Common myeloid progenitor, CD34-positive (primary cell): ENCODE data around the gene WNT7A.

Experiments
- CTCF ChIA-PET: fragments of 350-600 bp; sonication (Branson Sonifier 250); formaldehyde crosslinking; loops from one replicate; lab custom pipeline; 2021; ENCODE audit warnings: antibody characterized with exemption; lab: Charles Lee
- POLR2A ChIA-PET: fragments of 350-600 bp; sonication (Branson Sonifier 250); formaldehyde crosslinking; loops from one replicate; lab custom pipeline; 2021; ENCODE audit warnings: antibody characterized with exemption; lab: Charles Lee
- DNase-seq, 3 donors: peaks; one replicate each; pipeline versions ENCODE4 v3.0.0 to v3.0.0-alpha.2; 2013
- H3K27ac ChIP-seq, 2 experiments: 1 replicate in 1 of 2; 2 replicates in 1 of 2; pipeline ENCODE4 v1.7.0; 2013; ENCODE audit warnings: inconsistent platforms in 2 of 2, low read length in 2 of 2, mild to moderate bottlenecking in 2 of 2, low read depth in 1 of 2, moderate library complexity in 1 of 2; ENCODE audit not compliant: severe bottlenecking in 2 of 2, insufficient read depth in 1 of 2, poor library complexity in 1 of 2
- H3K27me3 ChIP-seq, 5 experiments: replicated peaks in 2 of 5; 1 replicate in 3 of 5; 2 replicates in 2 of 5; pipeline versions ENCODE4 v1.6.1 to v1.7.0; 2013; ENCODE audit warnings: low read length in 4 of 5, mild to moderate bottlenecking in 2 of 5, moderate library complexity in 2 of 5, inconsistent platforms in 1 of 5; ENCODE audit not compliant: insufficient read depth in 5 of 5, control insufficient read depth in 4 of 5
- H3K36me3 ChIP-seq, 4 experiments: 1 replicate in 2 of 4; 2 replicates in 2 of 4; pipeline versions ENCODE4 v1.6.1 to v1.7.0; 2013; ENCODE audit warnings: low read length in 3 of 4, control low read depth in 1 of 4, mild to moderate bottlenecking in 1 of 4; ENCODE audit not compliant: control insufficient read depth in 4 of 4, insufficient read depth in 4 of 4
- H3K4me1 ChIP-seq, 4 experiments: 1 replicate in 3 of 4; 2 replicates in 1 of 4; pipeline versions ENCODE4 v1.6.1 to v1.7.1; 2013; ENCODE audit warnings: low read length in 3 of 4, mild to moderate bottlenecking in 3 of 4, control low read depth in 1 of 4, inconsistent platforms in 1 of 4, moderate library complexity in 1 of 4; ENCODE audit not compliant: control insufficient read depth in 4 of 4, insufficient read depth in 4 of 4; ENCODE audit errors: control extremely low read depth in 1 of 4
- H3K4me3 ChIP-seq, 7 experiments: 1 replicate in 4 of 7; 2 replicates in 3 of 7; pipeline versions ENCODE4 v1.5.1 to v1.7.0; 2013; ENCODE audit warnings: mild to moderate bottlenecking in 7 of 7, low read length in 6 of 7, moderate library complexity in 6 of 7, inconsistent platforms in 2 of 7, low read depth in 2 of 7, control low read depth in 1 of 7; ENCODE audit not compliant: insufficient read depth in 4 of 7, control insufficient read depth in 1 of 7; ENCODE audit errors: extremely low read depth in 1 of 7
- H3K9me3 ChIP-seq, 5 experiments: 1 replicate in 4 of 5; 2 replicates in 1 of 5; pipeline versions ENCODE4 v1.6.1 to v1.7.1; 2013; ENCODE audit warnings: low read length in 4 of 5, mild to moderate bottlenecking in 2 of 5, inconsistent platforms in 1 of 5, low read depth in 1 of 5, moderate library complexity in 1 of 5; ENCODE audit not compliant: control insufficient read depth in 4 of 5, insufficient read depth in 2 of 5; ENCODE audit errors: control extremely low read depth in 1 of 5
- WGBS: methylation state at CpG from one replicate; pipeline ENCODE4 v1.1.5; 2013; ENCODE audit not compliant: insufficient coverage; 5-methylcytosine and 5-hydroxymethylcytosine counted together

The WNT7A gene

DNA sequence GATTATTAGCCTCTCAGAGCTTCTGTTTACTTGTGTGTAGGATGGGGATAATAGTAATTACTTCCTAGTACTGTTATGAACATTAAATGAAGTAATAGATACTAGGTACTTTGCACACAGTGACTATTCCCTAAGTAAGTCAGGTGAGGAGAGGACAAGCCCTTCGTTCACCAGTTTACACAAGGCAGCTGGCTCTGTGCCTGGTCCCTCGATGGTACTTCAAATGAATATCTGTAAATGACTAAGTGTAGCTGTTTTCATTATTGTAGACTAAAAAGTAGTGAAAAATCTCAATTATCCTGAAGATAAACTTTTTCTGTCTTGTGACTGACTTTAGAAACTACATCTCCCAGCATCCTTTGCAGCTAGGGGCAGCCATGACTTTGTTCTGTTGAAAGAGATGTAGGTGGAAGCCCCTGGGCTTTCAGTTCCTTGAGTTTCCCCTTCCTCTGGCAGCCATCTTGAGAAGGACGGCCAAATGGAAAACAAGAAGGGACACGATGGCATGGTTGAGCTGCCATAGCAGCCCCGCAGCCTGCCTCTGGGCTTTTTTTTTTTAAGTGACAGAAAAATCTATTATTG, 11.7 kb upstream of the WNT7A start:
- H3K27ac ChIP-seq = peak overlapping the region in 1 of 2 experiments; percentile 52
- ChIA-PET CTCF (interaction anchor here (1.2 to 14.1 kb wide), 4 partner anchors 11 to 392 kb away, joined by 3 to 338 read pairs (median 14); partner anchors contain the start of gene WNT7A), POLR2A (interaction anchor here (0.6 kb wide), 1 partner anchor 1316 kb away, joined by 3 read pairs; no protein-coding TSS in a partner anchor)
- H3K27me3 ChIP-seq = peaks cover 0 to 4% (median 0%) of the 10 kb centered on the region in 5 experiments
- 100% methylated on average over 2 of the region's 5 CpGs for WGBS
- H3K9me3 ChIP-seq = peaks cover 0 to 5% (median 0%) of the 10 kb centered on the region in 5 experiments
- H3K36me3 ChIP-seq = no peaks in the 10 kb centered on the region
- DNase-seq = peak; percentile 63 to 82 (median 81)
- H3K4me1 ChIP-seq = peaks cover 12 to 46% (median 31%) of the 10 kb centered on the region in 4 experiments
- peak overlapping the region in 1 of 7 experiments; percentile 16 for H3K4me3 ChIP-seq

DNA sequence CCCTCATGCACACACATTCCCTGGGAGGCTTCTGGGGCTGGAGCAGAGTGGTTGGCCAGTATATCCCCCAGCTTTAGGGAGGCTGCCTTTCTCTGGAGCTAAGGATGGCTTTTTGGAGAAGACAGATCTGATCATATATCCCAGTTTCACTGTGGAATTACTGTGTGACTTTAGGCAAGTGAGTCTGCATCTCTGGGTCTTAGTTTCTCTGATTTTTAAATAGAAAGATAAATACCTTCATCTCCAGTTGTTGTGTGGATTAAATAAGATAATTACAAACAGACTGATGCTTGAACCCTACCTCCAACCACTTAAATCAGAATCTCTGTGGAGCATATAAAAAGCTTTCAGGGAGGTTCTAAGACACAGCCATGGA, 11.1 kb upstream of the WNT7A start:
- H3K36me3 ChIP-seq = no peaks in the 10 kb centered on the region
- H3K4me1 ChIP-seq = peaks cover 7 to 41% (median 26%) of the 10 kb centered on the region in 4 experiments
- CTCF ChIA-PET = interaction anchor here (1.2 to 14.1 kb wide), 4 partner anchors 10 to 392 kb away, joined by 3 to 338 read pairs (median 14); partner anchors contain the start of gene WNT7A
- H3K9me3 ChIP-seq = peaks cover 0 to 5% (median 0%) of the 10 kb centered on the region in 5 experiments
- peak overlapping the region in 1 of 2 experiments; percentile 52 for H3K27ac ChIP-seq
- H3K4me3 ChIP-seq = peak overlapping the region in 2 of 7 experiments; percentile 18 to 33
- peaks cover 0 to 4% (median 0%) of the 10 kb centered on the region in 5 experiments for H3K27me3 ChIP-seq
- DNase-seq = no peak
- POLR2A ChIA-PET = no interaction called here

DNA sequence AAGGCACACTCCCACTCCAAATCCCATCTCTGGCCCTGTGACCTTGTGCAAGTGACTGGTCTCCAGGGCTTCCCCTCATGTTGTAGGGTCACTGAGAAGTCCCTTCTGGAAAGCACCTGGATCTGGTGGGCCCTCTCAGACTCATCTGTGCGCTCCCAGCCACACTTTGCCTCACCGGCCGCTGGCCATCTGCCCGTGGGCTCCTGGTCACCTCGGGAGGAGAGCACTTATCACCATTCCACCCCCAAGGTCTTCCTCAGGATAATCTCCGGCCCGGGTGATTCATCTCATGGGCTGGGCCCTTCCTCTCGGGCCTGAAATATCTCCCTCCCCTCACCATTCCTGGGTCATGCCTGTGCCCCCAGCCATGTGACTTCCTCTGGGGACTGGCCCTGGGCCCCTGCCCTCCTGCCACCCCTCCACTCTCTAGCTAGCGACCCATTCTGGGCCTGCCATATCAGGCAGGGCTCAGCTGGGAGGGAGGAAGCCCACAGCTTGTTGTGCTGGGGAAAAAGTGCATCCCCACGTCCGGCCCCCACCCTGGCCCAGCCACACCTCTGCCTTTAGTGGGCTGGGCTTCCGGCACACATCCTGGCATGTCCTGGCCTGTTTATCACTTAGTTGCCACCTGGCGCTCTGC, 10.6 kb upstream of the WNT7A start:
- WGBS = 29% methylated on average over 13 of the region's 13 CpGs
- peak; percentile 71 to 95 (median 90) for DNase-seq
- Histone ChIP-seq H3K36me3 (no peaks in the 10 kb centered on the region), H3K27me3 (peaks cover 0 to 4% (median 0%) of the 10 kb centered on the region in 5 experiments), H3K9me3 (peaks cover 0 to 5% (median 0%) of the 10 kb centered on the region in 5 experiments), H3K4me1 (peaks cover 6 to 37% (median 21%) of the 10 kb centered on the region in 4 experiments), H3K27ac (peak overlapping the region in 1 of 2 experiments; percentile 52), H3K4me3 (peak overlapping the region in 3 of 7 experiments; percentile 8 to 33 (median 14))
- ChIA-PET POLR2A (no interaction called here), CTCF (interaction anchor here (1.1 to 14.1 kb wide), 5 partner anchors 10 to 578 kb away, joined by 3 to 338 read pairs (median 6); partner anchors contain the start of gene WNT7A)

DNA sequence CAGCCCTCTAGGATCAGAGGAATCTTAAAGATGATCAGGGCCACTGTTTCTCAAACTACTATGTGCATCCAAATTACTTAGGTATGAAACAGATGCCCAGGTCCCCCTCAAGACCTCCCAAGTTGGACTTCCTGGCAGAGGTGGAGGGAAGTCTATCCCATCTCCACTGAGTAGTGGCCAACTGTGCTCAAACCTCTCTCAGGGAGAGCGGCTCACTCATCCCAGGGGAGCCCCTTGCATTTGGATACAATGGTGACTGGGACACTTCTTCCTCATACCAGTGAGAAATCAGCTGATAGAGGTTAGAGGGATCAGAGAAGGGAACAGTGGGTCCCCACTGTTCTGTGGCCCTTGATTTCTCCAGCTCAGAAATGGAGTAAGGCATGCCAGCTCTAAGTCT, 8.7 kb upstream of the WNT7A start:
- Histone ChIP-seq H3K4me3 (no peak overlapping the region), H3K36me3 (no peaks in the 10 kb centered on the region), H3K9me3 (peaks cover 0 to 5% (median 0%) of the 10 kb centered on the region in 5 experiments), H3K4me1 (peaks cover 6 to 28% (median 14%) of the 10 kb centered on the region in 4 experiments), H3K27ac (no peak overlapping the region), H3K27me3 (peaks cover 0 to 7% (median 4%) of the 10 kb centered on the region in 5 experiments)
- ChIA-PET POLR2A (no interaction called here), CTCF (interaction anchor here (3.7 to 14.1 kb wide), 2 partner anchors 8 to 230 kb away, joined by 22 to 338 read pairs; partner anchors contain the start of gene WNT7A)
- DNase-seq = no peak
- WGBS = no CpG with 5 or more reads among the region's 1 CpG

DNA sequence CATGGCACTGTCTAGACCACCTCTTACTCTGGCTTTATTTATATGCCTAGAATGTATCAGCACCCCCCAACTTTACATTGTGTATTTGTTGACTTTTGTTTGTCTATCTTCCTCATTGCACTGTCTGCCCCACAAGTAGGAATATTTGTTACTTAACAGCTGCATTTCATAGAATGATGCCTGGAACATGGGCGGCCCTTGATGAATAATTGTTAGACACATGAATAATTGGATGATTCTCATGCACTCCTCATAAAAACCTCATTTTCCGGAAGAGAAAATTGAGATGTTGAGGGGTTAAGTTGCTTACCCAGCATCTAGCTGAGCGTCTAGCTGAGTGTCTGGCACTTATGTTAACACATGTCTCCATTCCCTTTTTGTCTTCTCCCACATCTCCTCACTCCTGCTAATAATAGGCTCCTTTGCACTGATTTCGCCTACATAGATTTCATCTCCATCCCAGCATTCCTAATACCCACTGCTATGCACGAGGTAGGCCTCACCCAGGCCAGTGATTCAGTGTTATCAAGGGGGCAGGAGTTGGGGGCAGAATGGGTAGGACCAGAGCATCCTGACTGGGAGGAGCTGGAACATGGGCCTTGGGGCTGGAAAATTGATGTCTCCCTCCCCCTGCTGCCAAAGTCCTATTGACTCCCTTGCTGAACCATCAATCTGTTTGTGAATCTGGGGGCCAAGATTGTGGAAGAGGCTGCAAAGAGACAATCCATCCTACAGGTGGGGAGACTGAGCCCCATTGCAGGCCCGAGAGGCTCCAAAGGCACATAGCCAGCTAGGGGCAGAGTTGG, 7.8 kb upstream of the WNT7A start:
- H3K9me3 ChIP-seq = peaks cover 0 to 5% (median 0%) of the 10 kb centered on the region in 5 experiments
- peaks cover 6 to 28% (median 14%) of the 10 kb centered on the region in 4 experiments for H3K4me1 ChIP-seq
- ChIA-PET POLR2A (interaction anchor here (1.2 kb wide), 1 partner anchor 23 kb away, joined by 4 read pairs; no protein-coding TSS in a partner anchor), CTCF (interaction anchor here (2.5 to 14.1 kb wide), 3 partner anchors 8 to 229 kb away, joined by 6 to 338 read pairs (median 23); no protein-coding TSS in a partner anchor)
- H3K36me3 ChIP-seq = no peaks in the 10 kb centered on the region
- DNase-seq = no peak
- no peak overlapping the region for H3K27ac ChIP-seq
- no peak overlapping the region for H3K4me3 ChIP-seq
- peaks cover 0 to 15% (median 6%) of the 10 kb centered on the region in 5 experiments for H3K27me3 ChIP-seq
- WGBS = 92% methylated on average over 3 of the region's 6 CpGs

DNA sequence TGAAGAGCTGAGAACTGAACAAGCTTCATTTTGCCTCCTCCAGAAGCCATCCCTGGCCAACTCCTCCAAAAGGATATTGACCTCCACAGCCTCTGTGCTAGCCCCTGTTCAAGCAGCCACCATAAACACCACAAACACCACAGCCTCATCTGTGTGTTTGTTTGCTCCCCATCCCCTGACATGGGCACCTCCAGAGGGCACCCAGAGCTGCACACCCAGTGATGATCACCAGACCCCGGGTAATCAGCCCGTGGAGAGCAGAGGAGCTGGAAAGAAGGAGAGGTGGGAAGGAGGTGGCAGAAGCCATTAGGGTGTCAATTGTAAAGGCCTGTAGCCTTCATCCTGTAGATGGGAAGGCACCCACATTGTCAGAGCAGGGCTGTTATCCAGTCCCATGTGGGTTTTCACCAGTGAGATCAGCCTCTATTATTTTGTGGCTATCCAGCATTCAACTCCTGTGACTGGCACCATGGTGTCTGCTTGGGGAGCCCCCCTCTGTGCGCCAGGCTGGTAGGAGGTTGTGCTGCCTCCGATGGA, 6.8 kb upstream of the WNT7A start:
- Histone ChIP-seq H3K27ac (no peak overlapping the region), H3K4me1 (peaks cover 6 to 22% (median 14%) of the 10 kb centered on the region in 4 experiments), H3K4me3 (no peak overlapping the region), H3K9me3 (peaks cover 0 to 3% (median 0%) of the 10 kb centered on the region in 5 experiments), H3K36me3 (no peaks in the 10 kb centered on the region), H3K27me3 (peaks cover 2 to 25% (median 10%) of the 10 kb centered on the region in 5 experiments)
- 93% methylated on average over 3 of the region's 4 CpGs for WGBS
- CTCF ChIA-PET = interaction anchor here (0.7 to 14.1 kb wide), 6 partner anchors 9 to 237 kb away, joined by 3 to 338 read pairs (median 6); no protein-coding TSS in a partner anchor
- no peak for DNase-seq
- POLR2A ChIA-PET = interaction anchor here (1.2 kb wide), 1 partner anchor 22 kb away, joined by 4 read pairs; no protein-coding TSS in a partner anchor
